HG03442 (cell line): ENCODE results near the gene NCOA1.
"Not testable (repeated sequence)": the region's sequence is repeated elsewhere in the genome, so short reads cannot be mapped to it uniquely, and the experiment has no call there.

ENCODE experiments used
- ATAC-seq: cut with Tn5 transposase; IDR thresholded peaks from one replicate; pipeline ENCODE4 v1.9.1; 2021; ENCODE audit warnings: mild to moderate bottlenecking, moderate library complexity; ENCODE audit not compliant: unreplicated experiment

NCOA1 gene

GRCh38 chr2:24532057-24532456 lies 41.0 kb downstream of the NCOA1 start:
- not testable (repeated sequence) for ATAC-seq

- not testable (repeated sequence) for ATAC-seq
Observed at GRCh38 chr2:24533574-24533973, 42.5 kb downstream of the NCOA1 start.

- ATAC-seq: no peak
Observed at GRCh38 chr2:24538720-24539119, 47.7 kb downstream of the NCOA1 start.

- ATAC-seq: no peak
Observed at GRCh38 chr2:24539258-24539657, 48.2 kb downstream of the NCOA1 start.

- no peak for ATAC-seq
Observed at GRCh38 chr2:24540011-24540477, 49.0 kb downstream of the NCOA1 start.

- no peak for ATAC-seq
Observed at GRCh38 chr2:24541621-24542020, 50.6 kb downstream of the NCOA1 start.

GRCh38 chr2:24542269-24542872 lies 51.3 kb downstream of the NCOA1 start:
- ATAC-seq: no peak

- no peak for ATAC-seq
Observed at GRCh38 chr2:24543252-24543651, 52.2 kb downstream of the NCOA1 start.

GRCh38 chr2:24544456-24545115 lies 53.5 kb downstream of the NCOA1 start:
- ATAC-seq: no peak

- ATAC-seq: no peak
Observed at GRCh38 chr2:24546669-24547068, 55.6 kb downstream of the NCOA1 start.

- ATAC-seq: no peak
Observed at GRCh38 chr2:24548058-24548457, 57.0 kb downstream of the NCOA1 start.

GRCh38 chr2:24550301-24550700 lies 59.2 kb downstream of the NCOA1 start:
- ATAC-seq: not testable (repeated sequence)

GRCh38 chr2:24551016-24551415 lies 60.0 kb downstream of the NCOA1 start:
- no peak for ATAC-seq

GRCh38 chr2:24552836-24553235 lies 61.8 kb downstream of the NCOA1 start:
- no peak for ATAC-seq

GRCh38 chr2:24558781-24559472 lies 67.9 kb downstream of the NCOA1 start:
- no peak for ATAC-seq

GRCh38 chr2:24559473-24560113 lies 68.5 kb downstream of the NCOA1 start:
- ATAC-seq: no peak

- ATAC-seq: no peak
Observed at GRCh38 chr2:24565537-24565936, 74.5 kb downstream of the NCOA1 start.

GRCh38 chr2:24566209-24566608 lies 75.2 kb downstream of the NCOA1 start:
- ATAC-seq: no peak

GRCh38 chr2:24566630-24567029 lies 75.6 kb downstream of the NCOA1 start:
- no peak for ATAC-seq

GRCh38 chr2:24568551-24568950 lies 77.5 kb downstream of the NCOA1 start:
- no peak for ATAC-seq

- not testable (repeated sequence) for ATAC-seq
Observed at GRCh38 chr2:24569565-24569964, 78.5 kb downstream of the NCOA1 start.

GRCh38 chr2:24570225-24570624 lies 79.2 kb downstream of the NCOA1 start:
- ATAC-seq: no peak
